OCI-LY7 (cell line): ENCODE data around the gene NAGPA. TPM values are rescaled to one million over a fixed set of nuclear protein-coding genes. Genes with fewer than 3 reads are reported as not detected.

Experiments
- BruUV-seq: library from RNA; stranded (reverse); fragments of 400-500 nt; replicated peaks from 2 replicates; lab custom pipeline; 2021; lab: Mats Ljungman, UMichigan
- CTCF ChIA-PET: fragments of 300-600 bp; sonication (Branson Sonifier 250); formaldehyde crosslinking; loops from one replicate; lab custom pipeline; 2022; ENCODE audit warnings: antibody characterized with exemption; ENCODE audit not compliant: unreplicated experiment; lab: Charles Lee
- POLR2A ChIA-PET: fragments of 300-600 bp; sonication (Branson Sonifier 250); formaldehyde crosslinking; loops from one replicate; lab custom pipeline; 2022; ENCODE audit warnings: antibody characterized with exemption; lab: Charles Lee
- DNase-seq: peaks from one replicate; pipeline ENCODE4 v3.0.0-alpha.2; 2015; ENCODE audit warnings: low spot score
- H2AFZ ChIP-seq: fragments of 200-600 bp; sonication (generic), shearing (Covaris generic); 2 replicates; pipeline ENCODE4 v1.6.1; 2014; ENCODE audit warnings: mild to moderate bottlenecking, antibody characterized with exemption, low read length, moderate library complexity
- H3K27ac ChIP-seq: fragments of 200-600 bp; sonication (generic); 2 replicates; pipeline ENCODE4 v1.5.1; 2014; ENCODE audit warnings: mixed run types, low read depth, mild to moderate bottlenecking, moderate library complexity, low read length, inconsistent platforms; ENCODE audit not compliant: poor library complexity, severe bottlenecking
- H3K36me3 ChIP-seq: fragments of 200-600 bp; sonication (generic); 2 replicates; pipeline ENCODE4 v1.6.1; 2014; ENCODE audit warnings: mild to moderate bottlenecking, antibody characterized with exemption, low read length, moderate library complexity, mixed read lengths; ENCODE audit not compliant: insufficient read depth
- H3K4me1 ChIP-seq: fragments of 200-600 bp; sonication (generic); 2 replicates; pipeline ENCODE4 v1.5.1; 2014; ENCODE audit warnings: mild to moderate bottlenecking, low read length; ENCODE audit not compliant: insufficient read depth, poor library complexity, severe bottlenecking
- H3K4me2 ChIP-seq: fragments of 200-600 bp; sonication (generic); 2 replicates; pipeline ENCODE4 v1.6.1; 2014; ENCODE audit warnings: mild to moderate bottlenecking, low read length
- H3K4me3 ChIP-seq: fragments of 200-600 bp; sonication (generic); 2 replicates; pipeline ENCODE4 v1.5.1; 2014; ENCODE audit warnings: mild to moderate bottlenecking, low read depth, low read length; ENCODE audit not compliant: poor library complexity, severe bottlenecking
- H3K79me2 ChIP-seq: fragments of 200-600 bp; sonication (generic); 2 replicates; pipeline ENCODE4 v1.6.1; 2016; ENCODE audit warnings: low read depth, mild to moderate bottlenecking, low read length, moderate library complexity, mixed read lengths; ENCODE audit not compliant: insufficient read depth
- H3K9me2 ChIP-seq: fragments of 200-600 bp; sonication (generic); 2 replicates; pipeline ENCODE4 v1.6.1; 2016; ENCODE audit warnings: mild to moderate bottlenecking, low read length, mixed read lengths; ENCODE audit not compliant: insufficient read depth
- H3K9me3 ChIP-seq: fragments of 200-600 bp; sonication (generic); 2 replicates; pipeline ENCODE4 v1.6.1; 2014; ENCODE audit warnings: mild to moderate bottlenecking, mixed run types, low read length, mixed read lengths
- H4K20me1 ChIP-seq: fragments of 200-600 bp; sonication (generic); 2 replicates; pipeline ENCODE4 v1.6.1; 2014; ENCODE audit warnings: mild to moderate bottlenecking, antibody characterized with exemption, low read length, moderate library complexity, mixed read lengths; ENCODE audit not compliant: insufficient read depth
- CTCF ChIP-seq: fragments of 200-600 bp; sonication (generic); conservative IDR thresholded peaks from 2 replicates; pipeline ENCODE4 v1.5.1; 2014; ENCODE audit warnings: mild to moderate bottlenecking, antibody characterized with exemption, low read length, moderate library complexity, mixed read lengths
- EZH2phosphoT487 ChIP-seq: fragments of 200-600 bp; sonication (generic); IDR thresholded peaks from 2 replicates; pipeline ENCODE4 v1.6.1; 2018; ENCODE audit warnings: low read depth, borderline replicate concordance, mild to moderate bottlenecking, mixed run types, antibody characterized with exemption, low read length, moderate library complexity, mixed read lengths
- intact Hi-C: fragments of 100-400 bp; cut with micrococcal nuclease; formaldehyde crosslinking; loops from one replicate; pipeline ENCODE4 v1.10.0; 2022; ENCODE audit not compliant: unreplicated experiment
- total RNA-seq, 2 experiments: library from RNA; depleted of rRNA in 1 of 2; stranded (reverse); fragments of >200 nt in 1 of 2; shearing (Covaris generic) in 1 of 2; gene quantifications; 2 replicates each; pipeline ENCODE4 v1.2.3, GENCODE V29; 2014 to 2022

NAGPA gene
- total RNA-seq, 2 experiments from 2014 or later: 12.8 to 14.6 TPM

DNA sequence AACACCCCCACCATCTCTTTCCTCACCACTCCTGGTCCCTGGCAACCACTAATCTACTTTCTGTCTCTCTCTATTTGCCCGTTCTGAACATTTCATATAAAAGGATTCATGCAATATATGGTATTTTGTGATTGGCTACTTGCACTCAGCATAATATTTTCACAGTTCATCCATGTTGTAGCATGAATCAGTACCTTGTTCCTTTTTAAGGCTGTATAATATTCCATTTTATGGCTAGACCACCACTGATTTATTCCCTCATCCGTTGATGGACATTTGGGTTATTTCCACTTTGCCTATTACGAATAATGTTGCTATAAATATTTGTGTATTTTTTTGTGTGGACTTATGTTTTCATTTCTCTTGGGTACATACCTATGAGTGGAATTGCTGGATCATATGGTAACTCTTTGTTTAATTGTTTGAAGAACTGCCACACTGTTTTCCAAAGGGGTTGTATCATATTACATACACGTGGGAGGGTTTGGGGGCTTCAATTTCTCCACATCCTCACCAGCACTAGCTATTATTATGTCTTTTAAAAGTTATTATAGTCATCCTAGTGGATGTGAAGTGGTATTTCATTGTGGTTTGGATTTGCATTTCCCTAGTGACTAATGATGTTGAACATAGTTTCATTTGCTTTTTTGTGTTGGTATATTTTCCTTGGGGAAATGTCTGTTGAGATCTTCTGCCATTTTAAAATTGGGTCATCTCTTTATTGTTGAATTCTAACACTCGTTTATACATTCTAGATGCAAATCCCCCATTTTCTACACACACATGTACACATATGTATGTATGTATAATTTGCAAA lies 49.4 kb downstream of the NAGPA start:
- intact Hi-C loops: no loop called here
- Histone ChIP-seq H4K20me1 (no peaks in the 10 kb centered on the region), H3K36me3 (no peaks in the 10 kb centered on the region), H3K4me3 (no peak overlapping the region), H3K9me2 (no peaks in the 10 kb centered on the region), H3K9me3 (no peaks in the 10 kb centered on the region), H3K27ac (no peak overlapping the region), H3K4me1 (no peaks in the 10 kb centered on the region), H2AFZ (no peak overlapping the region), H3K79me2 (no peaks in the 10 kb centered on the region), H3K4me2 (no peak overlapping the region)
- ChIA-PET CTCF (no interaction called here), POLR2A (no interaction called here)
- TF ChIP-seq CTCF: no peak
- no peak for TF ChIP-seq EZH2phosphoT487
- DNase-seq: no peak
- no TSS peak for BruUV-seq

DNA sequence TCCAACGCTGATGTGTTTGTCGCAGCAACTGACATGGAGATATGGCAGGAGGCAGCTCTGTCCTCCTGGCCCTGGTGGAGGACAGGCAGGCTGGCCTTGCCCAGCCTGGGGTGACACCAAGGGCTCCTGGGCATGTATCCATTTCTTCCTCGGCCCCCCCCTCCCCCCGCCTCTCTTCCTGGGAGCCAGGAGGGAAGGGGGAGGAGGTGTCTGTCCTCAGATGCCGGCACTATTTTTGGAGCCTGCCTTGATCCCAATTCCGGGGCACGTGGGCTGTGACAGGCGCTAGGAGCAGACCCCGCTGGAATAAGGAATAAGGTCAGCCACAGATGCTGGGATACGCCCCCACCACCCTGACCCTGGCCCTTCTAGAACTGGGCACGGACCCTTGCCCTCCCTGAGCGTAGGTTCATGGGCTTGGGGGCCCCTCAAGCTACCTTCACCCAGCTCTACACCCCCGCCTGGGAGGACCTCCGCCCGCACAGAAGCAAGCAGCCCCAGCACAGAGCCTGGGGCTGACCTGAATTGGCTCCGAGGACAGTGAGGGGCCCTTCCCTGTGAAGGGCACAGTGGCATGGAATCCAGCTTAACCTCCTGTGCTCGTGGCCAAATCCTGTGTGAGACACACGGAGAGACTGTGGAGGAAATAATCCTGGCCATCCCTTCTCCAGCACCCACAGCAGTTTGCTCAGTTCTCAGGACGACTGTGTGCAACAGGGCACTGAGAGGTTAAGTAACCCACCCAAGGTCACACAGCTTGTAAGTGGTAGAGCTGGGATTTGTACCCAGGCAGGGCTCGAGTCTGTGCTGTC lies 51.5 kb downstream of the NAGPA start:
- H3K4me2 ChIP-seq: no peak overlapping the region
- CTCF ChIA-PET: no interaction called here
- TF ChIP-seq EZH2phosphoT487 (no peak), CTCF (no peak)
- H2AFZ ChIP-seq: no peak overlapping the region
- no peaks in the 10 kb centered on the region for H3K79me2 ChIP-seq
- no peak overlapping the region for H3K27ac ChIP-seq
- no peaks in the 10 kb centered on the region for H3K9me3 ChIP-seq
- no peak for DNase-seq
- no peaks in the 10 kb centered on the region for H4K20me1 ChIP-seq
- H3K9me2 ChIP-seq: no peaks in the 10 kb centered on the region
- no TSS peak for BruUV-seq
- H3K4me1 ChIP-seq: no peaks in the 10 kb centered on the region
- no peaks in the 10 kb centered on the region for H3K36me3 ChIP-seq
- intact Hi-C loops: no loop called here
- H3K4me3 ChIP-seq: no peak overlapping the region
- POLR2A ChIA-PET: no interaction called here
